Measurements from ENCODE around the gene DYNLL2.

- TF ChIP-seq CTCF (IDR thresholded peaks at IDR 0.05; ENCODE audit: insufficient read depth, low read length) (no peak), POLR2AphosphoS5 (IDR thresholded peaks at IDR 0.05; ENCODE audit: low read depth) (no peak), REST (IDR thresholded peaks at IDR 0.05; ENCODE audit: insufficient replicate concordance, low read depth) (no peak), GABPA (IDR thresholded peaks at IDR 0.05; ENCODE audit: low read depth) (no peak)
Measured at GRCh38 chr17:58113947-58114346, 30.7 kb downstream of the DYNLL2 start.
